Measurements from ENCODE around the gene PLPP1. TPM values are rescaled to one million over a fixed set of nuclear protein-coding genes. Genes with fewer than 3 reads are reported as not detected.
A peak's percentile ranks its signal among the peaks of the same experiment; 100 is the strongest.

Gene PLPP1
- total and polyA plus RNA-seq, 2 of the 8 experiments (the other 6 are each of a cell fraction or from before 2014, with no cell fraction given) = 43.7 to 91.3 TPM

GRCh38 chr5:55411876-55412275, 122.9 kb downstream of the PLPP1 start:
- H3K9ac ChIP-seq (replicated peaks in 1 of 4; ENCODE audit: extremely low read depth in 1 of 4, low read depth in 3 of 4, low read length in 3 of 4) = peak overlapping the region in 1 of 4 experiments; percentile 34; a peak in 1 of 7 replicates
- H4K5ac ChIP-seq (ENCODE audit: insufficient read length, low read depth, low read length) = no peak overlapping the region
- H3K56ac ChIP-seq (replicated peaks; ENCODE audit: insufficient read length, low read depth, low read length) = no peak overlapping the region
- ChIA-PET CTCF (ENCODE audit: partially characterized antibody) (interaction anchor here (0.5 kb wide), 1 partner anchor 244 kb away, joined by 4 read pairs; no protein-coding TSS in a partner anchor), POLR2A (ENCODE audit: partially characterized antibody) (no interaction called here)
- FAIRE-seq (no peak), DNase-seq (ENCODE audit: low read depth in 1 of 2, low spot score in 2 of 2) (no peak)
- no peak overlapping the region for H3K4me2 ChIP-seq (ENCODE audit: insufficient read depth in 1 of 2, low read depth in 2 of 2, low read length in 2 of 2)
- H2BK20ac ChIP-seq (ENCODE audit: low read length) = no peak overlapping the region
- TF ChIP-seq BACH1 (IDR thresholded peaks at IDR 0.05; ENCODE audit: low read length) (no peak), CREB1 (IDR thresholded peaks at IDR 0.05) (no peak), FOSL1 (IDR thresholded peaks at IDR 0.05; ENCODE audit: insufficient read depth, low read depth, low read length) (no peak)
- no peaks in the 10 kb centered on the region for H3K27me3 ChIP-seq (replicated peaks in 1 of 4; ENCODE audit: control insufficient read depth in 3 of 4, extremely low read depth in 1 of 4, insufficient read depth in 3 of 4, low read length in 3 of 4)
- H3K23me2 ChIP-seq (ENCODE audit: low read depth, low read length) = no peaks in the 10 kb centered on the region
- H3K79me1 ChIP-seq (ENCODE audit: low read depth, low read length) = no peaks in the 10 kb centered on the region
- no peak overlapping the region for H2AK5ac ChIP-seq (ENCODE audit: low read depth, low read length)
- H2AFZ ChIP-seq (ENCODE audit: low read length) = no peak overlapping the region
- H4K20me1 ChIP-seq (replicated peaks in 1 of 2; ENCODE audit: control insufficient read depth in 1 of 2, insufficient read depth in 2 of 2, low read length in 2 of 2) = no peaks in the 10 kb centered on the region
- no peaks in the 10 kb centered on the region; a peak in 1 of 4 replicates for H3K79me2 ChIP-seq (ENCODE audit: control insufficient read depth in 1 of 2, insufficient read depth in 2 of 2, low read length in 2 of 2)
- H3K18ac ChIP-seq (ENCODE audit: extremely low read depth, low read length) = no peak overlapping the region
- no peak overlapping the region for H4K8ac ChIP-seq (ENCODE audit: extremely low read depth, insufficient read depth, low read length)
- H3K14ac ChIP-seq (ENCODE audit: insufficient read length) = no peak overlapping the region
- H4K91ac ChIP-seq (replicated peaks; ENCODE audit: insufficient read length, low read length) = no peak overlapping the region
- H3K23ac ChIP-seq (ENCODE audit: insufficient read length) = no peak overlapping the region
- no peaks in the 10 kb centered on the region for H3K4me1 ChIP-seq (replicated peaks in 1 of 4; ENCODE audit: control insufficient read depth in 3 of 4, insufficient read depth in 4 of 4, low read length in 3 of 4)
- no peaks in the 10 kb centered on the region for H3K9me3 ChIP-seq (ENCODE audit: insufficient read depth in 2 of 2, low read depth in 1 of 2, low read length in 1 of 2)
- H2BK12ac ChIP-seq (ENCODE audit: low read depth, low read length) = no peak overlapping the region
- H3K4me3 ChIP-seq (ENCODE audit: extremely low read depth in 1 of 4, insufficient read depth in 2 of 4, low read depth in 3 of 4, low read length in 4 of 4) = no peak overlapping the region
- H3K36me3 ChIP-seq (ENCODE audit: control insufficient read depth in 2 of 4, insufficient read depth in 4 of 4, low read length in 3 of 4) = peaks cover 0 to 39% (median 10%) of the 10 kb centered on the region in 4 experiments; a peak in 4 of 8 replicates
- H2BK5ac ChIP-seq (ENCODE audit: low read depth, low read length) = no peak overlapping the region
- H3K27ac ChIP-seq (ENCODE audit: low read depth, low read length) = no peak overlapping the region
- no peak overlapping the region for H2BK15ac ChIP-seq (ENCODE audit: low read length)
- no peak overlapping the region for H2BK120ac ChIP-seq (replicated peaks; ENCODE audit: low read depth, low read length)
- no peak overlapping the region for H3K4ac ChIP-seq (replicated peaks; ENCODE audit: insufficient read length, low read depth, low read length)
- 96% methylated on average over 1 of the region's 1 CpG; no CpG with 5 or more reads in 1 of the 2 experiments for WGBS, 2 experiments (ENCODE audit: extremely low coverage in 1 of 2, insufficient coverage in 1 of 2, insufficient read length in 1 of 2, insufficient replicate concordance in 2 of 2, low coverage in 1 of 2, low lambda C conversion rate in 2 of 2, missing lambda C conversion rate in 1 of 2)

Measured in H1 (cell line).